Colonic mucosa (tissue), 4 donors: ENCODE data around the gene DXO. TPM values are rescaled to one million over a fixed set of nuclear protein-coding genes. Genes with fewer than 3 reads are reported as not detected.
"Not testable (repeated sequence)": the region's sequence is repeated elsewhere in the genome, so short reads cannot be mapped to it uniquely, and the experiment has no call there.

Source experiments
- DNase-seq: peaks from one replicate; pipeline ENCODE4 v3.0.0-alpha.2; 2020
- H3K27ac ChIP-seq: fragments of 200-600 bp; one replicate; pipeline ENCODE4 v1.8.0; 2021
- H3K27me3 ChIP-seq: fragments of 200-600 bp; one replicate; pipeline ENCODE4 v1.8.0; 2021
- H3K36me3 ChIP-seq: fragments of 200-600 bp; one replicate; pipeline ENCODE4 v1.8.0; 2021
- H3K4me1 ChIP-seq: fragments of 200-600 bp; one replicate; pipeline ENCODE4 v1.8.0; 2021; ENCODE audit warnings: mild to moderate bottlenecking
- H3K4me3 ChIP-seq: fragments of 200-600 bp; one replicate; pipeline ENCODE4 v1.8.0; 2021
- H3K9ac ChIP-seq, 2 donors: one replicate each; pipeline ENCODE4 v1.7.0; 2013; ENCODE audit warnings: control low read depth in 2 of 2, low read depth in 2 of 2, low read length in 2 of 2
- H3K9me3 ChIP-seq: fragments of 200-600 bp; one replicate; pipeline ENCODE4 v1.8.0; 2021
- intact Hi-C: fragments of 100-400 bp; cut with DNase I; formaldehyde crosslinking; loops from one replicate; pipeline ENCODE4 v1.14.1; 2022
- total RNA-seq, 2 donors: library from RNA; stranded (reverse); fragmentation: NEBNext Ultra II Directional in 1 of 2; extraction: Animal tissue kit (Norgen Biotek cat#: 25700) in 1 of 2; gene quantifications; one replicate each; pipeline ENCODE4 v1.2.1, GENCODE V29; 2021
- TF ChIP-seq, protein P1 (sequence below): fragments of 200-600 bp; IDR thresholded peaks from one replicate; pipeline ENCODE4 v1.8.0; 2022; ENCODE audit warnings: antibody characterized with exemption, mild to moderate bottlenecking
- donor health status: healthy.
- donor health status: DM: no; HTN: no; CAD: no.
- donor health status: DM: no; HTN: no; CAD: no.

Gene DXO
- 10 to 100 TPM; 13.0 to 16.1 TPM for total RNA-seq

DNA sequence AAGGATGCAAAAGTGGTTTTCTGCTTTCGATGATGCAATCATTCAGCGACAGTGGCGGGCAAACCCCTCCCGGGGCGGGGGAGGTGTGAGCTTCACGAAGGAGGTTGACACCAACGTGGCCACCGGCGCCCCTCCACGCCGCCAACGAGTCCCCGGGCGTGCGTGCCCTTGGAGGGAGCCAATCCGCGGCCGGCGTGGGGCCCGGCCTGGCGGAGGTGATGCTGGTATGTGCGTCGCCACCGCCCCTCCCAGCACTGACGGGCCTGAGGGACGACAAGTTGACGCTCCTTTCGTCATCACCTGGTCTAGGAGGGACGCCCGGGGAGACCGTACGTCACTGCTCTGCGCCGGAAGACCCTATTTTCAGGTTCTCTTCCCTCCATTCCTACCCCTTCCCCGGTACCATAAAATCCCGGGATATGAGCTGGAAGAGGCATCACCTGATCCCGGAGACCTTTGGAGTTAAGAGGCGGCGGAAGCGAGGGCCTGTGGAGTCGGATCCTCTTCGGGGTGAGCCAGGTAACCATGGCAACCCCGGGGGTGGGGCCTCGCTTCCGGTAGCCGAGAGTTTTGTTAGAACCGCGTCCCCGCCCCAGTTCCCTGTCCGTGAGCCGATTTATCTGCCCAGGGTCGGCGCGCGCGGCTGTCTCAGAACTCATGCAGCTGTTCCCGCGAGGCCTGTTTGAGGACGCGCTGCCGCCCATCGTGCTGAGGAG, at the start of gene DXO:
Gene DXO, minus strand, starts transcription at position 146 of the 716 bp plus-strand sequence. CDS start 463 bp downstream, outside the sequence.
- Histone ChIP-seq H3K27ac (peak within 1 kb of the TSS; percentile 94), H3K9me3 (no peaks in the 10 kb centered on the region), H3K4me1 (peaks cover 4% of the 10 kb centered on the region), H3K4me3 (peak within 1 kb of the TSS; percentile 95), H3K27me3 (no peaks in the 10 kb centered on the region), H3K9ac (peak within 1 kb of the TSS; percentile 72 to 82), H3K36me3 (no peaks in the 10 kb centered on the region)
- TF ChIP-seq, protein P1, sequence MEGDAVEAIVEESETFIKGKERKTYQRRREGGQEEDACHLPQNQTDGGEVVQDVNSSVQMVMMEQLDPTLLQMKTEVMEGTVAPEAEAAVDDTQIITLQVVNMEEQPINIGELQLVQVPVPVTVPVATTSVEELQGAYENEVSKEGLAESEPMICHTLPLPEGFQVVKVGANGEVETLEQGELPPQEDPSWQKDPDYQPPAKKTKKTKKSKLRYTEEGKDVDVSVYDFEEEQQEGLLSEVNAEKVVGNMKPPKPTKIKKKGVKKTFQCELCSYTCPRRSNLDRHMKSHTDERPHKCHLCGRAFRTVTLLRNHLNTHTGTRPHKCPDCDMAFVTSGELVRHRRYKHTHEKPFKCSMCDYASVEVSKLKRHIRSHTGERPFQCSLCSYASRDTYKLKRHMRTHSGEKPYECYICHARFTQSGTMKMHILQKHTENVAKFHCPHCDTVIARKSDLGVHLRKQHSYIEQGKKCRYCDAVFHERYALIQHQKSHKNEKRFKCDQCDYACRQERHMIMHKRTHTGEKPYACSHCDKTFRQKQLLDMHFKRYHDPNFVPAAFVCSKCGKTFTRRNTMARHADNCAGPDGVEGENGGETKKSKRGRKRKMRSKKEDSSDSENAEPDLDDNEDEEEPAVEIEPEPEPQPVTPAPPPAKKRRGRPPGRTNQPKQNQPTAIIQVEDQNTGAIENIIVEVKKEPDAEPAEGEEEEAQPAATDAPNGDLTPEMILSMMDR = no peak
- intact Hi-C loops = no loop called here
- peak; percentile 97 for DNase-seq

DNA sequence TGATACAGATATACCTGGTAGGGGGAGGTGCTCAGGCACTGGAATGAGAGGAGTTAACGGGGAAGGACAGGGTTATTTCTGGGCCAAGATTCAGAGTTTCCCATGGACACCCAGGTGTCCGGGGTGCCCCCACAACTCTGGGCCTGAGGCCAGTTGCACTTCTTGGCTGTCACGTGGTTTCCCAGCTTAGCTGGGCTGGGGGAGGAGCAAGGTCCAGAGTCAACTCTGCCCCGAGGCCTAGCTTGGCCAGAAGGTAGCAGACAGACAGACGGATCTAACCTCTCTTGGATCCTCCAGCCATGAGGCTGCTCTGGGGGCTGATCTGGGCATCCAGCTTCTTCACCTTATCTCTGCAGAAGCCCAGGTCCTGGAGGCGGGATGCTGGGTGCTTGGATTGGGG, 42.6 kb upstream of the DXO start, which contains the start of gene C4B:
Gene C4B, plus strand, starts transcription at position 249 of the 400 bp plus-strand sequence. Its CDS starts 51 bp downstream, at position 300.
- H3K27ac ChIP-seq, H3K9ac ChIP-seq, H3K9me3 ChIP-seq, intact Hi-C loops, H3K27me3 ChIP-seq, H3K36me3 ChIP-seq, H3K4me3 ChIP-seq, DNase-seq, H3K4me1 ChIP-seq: not testable (repeated sequence)

DNA sequence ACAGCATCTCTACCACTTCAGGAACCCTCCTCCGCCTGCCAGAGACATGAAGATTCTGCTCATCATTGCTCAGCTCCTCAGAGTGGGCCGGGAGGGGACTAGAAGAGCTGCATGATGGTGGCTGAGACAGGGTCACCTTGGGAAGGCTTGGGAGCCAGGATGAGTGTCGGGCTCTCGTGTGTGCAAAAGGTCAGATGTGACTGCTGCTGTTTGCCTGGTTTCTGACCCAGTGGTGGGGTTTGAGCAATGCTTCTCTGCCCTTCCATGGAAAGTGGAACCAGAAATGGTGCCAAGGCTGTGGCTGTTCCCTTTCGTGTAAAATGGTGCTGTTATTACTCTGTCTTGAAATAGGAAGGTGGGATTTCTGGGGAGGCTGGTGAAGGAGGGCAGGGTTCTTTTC, 41.8 kb upstream of the DXO start:
- H3K27me3 ChIP-seq, DNase-seq, H3K4me3 ChIP-seq, H3K27ac ChIP-seq, H3K4me1 ChIP-seq, H3K36me3 ChIP-seq, H3K9me3 ChIP-seq, intact Hi-C loops, H3K9ac ChIP-seq: not testable (repeated sequence)

DNA sequence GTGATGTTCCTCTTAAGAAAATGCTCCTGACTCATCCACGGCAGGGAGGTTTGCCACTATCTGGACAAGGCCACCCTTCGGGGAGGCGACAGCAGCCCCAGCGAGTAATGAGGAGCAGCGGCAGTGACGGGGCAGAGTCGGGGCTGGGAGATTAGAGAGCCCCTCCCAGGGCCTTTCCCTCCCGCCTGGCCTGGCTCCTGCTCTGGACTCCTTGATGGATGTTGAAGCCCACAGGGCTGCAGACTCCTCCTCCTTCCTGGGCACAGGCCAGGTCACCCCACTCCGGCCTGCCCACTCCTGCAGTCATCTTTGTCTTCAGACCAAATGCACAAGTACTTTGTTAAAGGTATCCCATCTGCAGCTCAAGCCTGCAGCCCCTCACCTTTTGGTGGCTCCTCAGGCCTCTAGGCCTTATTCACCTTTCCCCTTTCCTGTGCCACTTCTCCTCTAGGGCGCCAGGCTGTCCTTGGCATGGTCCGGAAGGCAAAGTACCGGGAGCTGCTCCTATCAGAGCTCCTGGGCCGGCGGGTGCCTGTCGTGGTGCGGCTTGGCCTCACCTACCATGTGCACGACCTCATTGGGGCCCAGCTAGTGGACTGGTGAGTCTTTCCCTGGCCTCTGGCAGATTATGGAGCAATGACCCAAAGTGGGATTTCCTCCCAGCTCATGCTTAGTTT, 41.1 kb upstream of the DXO start:
- intact Hi-C loops, H3K9ac ChIP-seq, H3K4me3 ChIP-seq, H3K27ac ChIP-seq, H3K36me3 ChIP-seq, H3K9me3 ChIP-seq, DNase-seq, H3K4me1 ChIP-seq, H3K27me3 ChIP-seq: not testable (repeated sequence)

DNA sequence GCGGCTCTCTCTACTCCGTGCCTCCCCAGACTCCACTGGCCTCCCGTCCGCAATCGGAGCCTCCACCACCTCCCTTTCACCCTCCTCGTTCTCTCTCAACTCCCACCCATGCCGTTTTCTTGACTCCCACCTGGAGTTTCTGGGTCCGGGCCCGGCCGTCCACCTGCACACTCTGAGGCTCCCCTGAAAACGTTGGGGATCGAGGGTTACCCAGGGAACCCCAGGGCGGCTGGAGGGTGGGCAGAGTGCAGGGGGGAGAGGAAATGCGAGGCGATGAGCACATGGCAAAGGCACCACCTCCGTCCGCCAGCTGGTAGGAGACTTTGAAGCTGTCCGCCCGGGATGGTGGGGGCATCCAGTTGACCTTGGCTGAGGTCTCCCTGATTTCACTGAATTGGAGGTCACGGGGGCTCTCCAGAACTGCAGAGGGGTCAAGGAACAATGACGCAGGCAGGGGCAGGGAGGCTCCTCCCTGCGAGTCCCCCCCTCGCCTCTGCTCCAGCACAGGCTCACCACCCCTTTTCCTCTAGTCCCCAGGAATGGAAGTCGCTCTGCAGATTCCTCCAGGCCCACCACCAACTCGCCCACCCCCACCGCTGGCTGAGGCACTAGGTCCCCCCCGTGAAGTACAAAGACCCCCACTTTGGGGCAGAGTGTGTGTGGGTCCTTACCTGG, 39.1 kb upstream of the DXO start:
- DNase-seq = peak; percentile 12
- H3K9me3 ChIP-seq, H3K36me3 ChIP-seq, H3K27ac ChIP-seq, H3K27me3 ChIP-seq, intact Hi-C loops, H3K9ac ChIP-seq, H3K4me1 ChIP-seq, H3K4me3 ChIP-seq: not testable (repeated sequence)

DNA sequence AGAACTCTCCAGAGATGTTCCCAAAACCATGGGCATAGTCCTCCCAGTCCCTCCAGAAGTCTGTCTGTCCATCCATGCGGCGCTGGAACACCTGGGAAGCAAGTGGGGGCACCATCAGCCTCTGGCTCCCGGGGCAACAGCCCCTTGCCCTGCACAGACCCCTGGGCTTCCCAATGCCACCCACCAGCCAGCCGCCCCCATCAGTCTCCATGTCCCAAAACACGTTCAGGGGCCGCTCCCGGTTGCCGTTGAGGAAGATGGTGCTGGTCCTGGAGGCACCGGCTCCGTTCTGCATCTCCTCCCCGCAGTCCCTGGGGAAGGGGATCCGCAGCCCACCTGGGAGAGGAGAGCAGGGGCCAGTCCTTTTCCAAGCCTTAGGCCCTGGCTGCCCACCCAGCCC, 37.6 kb upstream of the DXO start:
- H3K27ac ChIP-seq, H3K27me3 ChIP-seq, intact Hi-C loops, H3K4me3 ChIP-seq, H3K9ac ChIP-seq, H3K36me3 ChIP-seq, H3K9me3 ChIP-seq, H3K4me1 ChIP-seq: not testable (repeated sequence)
- peak; percentile 10 for DNase-seq

DNA sequence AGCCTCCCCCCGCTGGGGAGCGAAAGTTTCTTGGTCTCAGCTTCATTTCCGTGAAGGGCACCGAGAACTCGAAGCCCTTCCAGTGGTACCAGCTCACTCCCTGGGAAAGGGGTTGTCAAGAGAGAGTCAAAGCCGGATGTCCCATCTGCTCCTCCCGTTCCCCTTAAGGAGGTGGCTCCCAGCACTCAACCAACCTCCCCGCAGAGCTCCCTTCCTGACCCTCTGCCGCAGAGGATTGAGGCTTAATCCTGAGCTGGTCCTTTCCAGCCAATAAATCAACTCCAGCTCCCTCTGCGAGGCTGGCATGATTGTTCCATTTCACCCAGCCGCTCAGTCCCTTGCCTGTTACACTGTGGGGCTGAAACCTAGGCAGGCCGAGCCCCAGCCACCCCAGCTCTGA, 36.7 kb upstream of the DXO start:
- H3K36me3 ChIP-seq, H3K9ac ChIP-seq, H3K4me1 ChIP-seq, H3K9me3 ChIP-seq, H3K4me3 ChIP-seq, H3K27me3 ChIP-seq, H3K27ac ChIP-seq, intact Hi-C loops: not testable (repeated sequence)
- DNase-seq = peak; percentile 11

DNA sequence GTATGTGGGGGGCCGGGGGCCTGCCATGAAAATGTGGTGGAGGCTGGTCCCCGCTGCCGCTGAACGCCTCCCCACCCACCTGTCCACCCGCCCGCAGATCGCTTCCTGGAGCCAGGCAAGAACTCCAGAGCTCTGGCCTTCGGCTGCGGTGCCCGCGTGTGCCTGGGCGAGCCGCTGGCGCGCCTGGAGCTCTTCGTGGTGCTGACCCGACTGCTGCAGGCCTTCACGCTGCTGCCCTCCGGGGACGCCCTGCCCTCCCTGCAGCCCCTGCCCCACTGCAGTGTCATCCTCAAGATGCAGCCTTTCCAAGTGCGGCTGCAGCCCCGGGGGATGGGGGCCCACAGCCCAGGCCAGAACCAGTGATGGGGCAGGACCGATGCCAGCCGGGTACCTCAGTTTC, 36.1 kb upstream of the DXO start:
- H3K27ac ChIP-seq, H3K4me3 ChIP-seq, H3K9ac ChIP-seq, H3K4me1 ChIP-seq, intact Hi-C loops, H3K36me3 ChIP-seq, DNase-seq, H3K27me3 ChIP-seq, H3K9me3 ChIP-seq: not testable (repeated sequence)

DNA sequence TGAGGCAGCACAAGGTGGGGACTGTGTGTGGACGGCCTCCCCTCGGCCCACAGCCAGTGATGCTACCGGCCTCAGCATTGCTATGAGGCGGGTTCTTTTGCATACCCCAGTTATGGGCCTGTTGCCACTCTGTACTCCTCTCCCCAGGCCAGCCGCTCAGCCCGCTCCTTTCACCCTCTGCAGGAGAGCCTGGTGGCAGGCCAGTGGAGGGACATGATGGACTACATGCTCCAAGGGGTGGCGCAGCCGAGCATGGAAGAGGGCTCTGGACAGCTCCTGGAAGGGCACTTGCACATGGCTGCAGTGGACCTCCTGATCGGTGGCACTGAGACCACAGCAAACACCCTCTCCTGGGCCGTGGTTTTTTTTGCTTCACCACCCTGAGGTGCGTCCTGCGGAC, 35.1 kb upstream of the DXO start:
- H3K27ac ChIP-seq, H3K4me1 ChIP-seq, intact Hi-C loops, H3K27me3 ChIP-seq, H3K9me3 ChIP-seq, H3K4me3 ChIP-seq, H3K36me3 ChIP-seq, H3K9ac ChIP-seq: not testable (repeated sequence)
- DNase-seq = peak; percentile 14

DNA sequence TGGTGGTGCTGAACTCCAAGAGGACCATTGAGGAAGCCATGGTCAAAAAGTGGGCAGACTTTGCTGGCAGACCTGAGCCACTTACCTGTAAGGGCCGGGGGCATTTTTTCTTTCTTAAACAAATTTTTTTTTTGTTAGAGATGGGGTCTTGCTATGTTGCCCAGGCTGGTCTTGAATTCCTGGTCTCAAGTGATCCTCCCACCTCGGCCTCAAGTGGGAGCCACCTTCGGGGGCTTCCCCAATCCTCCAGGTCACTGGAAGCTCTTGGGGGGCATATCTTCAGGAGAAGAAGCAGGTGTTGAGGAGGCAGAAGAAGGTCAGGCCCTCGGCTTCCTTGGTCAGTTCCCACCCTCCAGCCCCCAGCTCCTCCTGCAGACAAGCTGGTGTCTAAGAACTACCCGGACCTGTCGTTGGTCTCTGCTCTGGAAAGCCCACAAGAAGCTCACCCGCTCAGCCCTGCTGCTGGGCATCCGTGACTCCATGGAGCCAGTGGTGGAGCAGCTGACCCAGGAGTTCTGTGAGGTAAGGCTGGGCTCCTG, 34.1 kb upstream of the DXO start:
- intact Hi-C loops, H3K4me1 ChIP-seq, H3K4me3 ChIP-seq, H3K9ac ChIP-seq, H3K27ac ChIP-seq, H3K27me3 ChIP-seq, H3K36me3 ChIP-seq, H3K9me3 ChIP-seq: not testable (repeated sequence)
- peak; percentile 3 for DNase-seq

DNA sequence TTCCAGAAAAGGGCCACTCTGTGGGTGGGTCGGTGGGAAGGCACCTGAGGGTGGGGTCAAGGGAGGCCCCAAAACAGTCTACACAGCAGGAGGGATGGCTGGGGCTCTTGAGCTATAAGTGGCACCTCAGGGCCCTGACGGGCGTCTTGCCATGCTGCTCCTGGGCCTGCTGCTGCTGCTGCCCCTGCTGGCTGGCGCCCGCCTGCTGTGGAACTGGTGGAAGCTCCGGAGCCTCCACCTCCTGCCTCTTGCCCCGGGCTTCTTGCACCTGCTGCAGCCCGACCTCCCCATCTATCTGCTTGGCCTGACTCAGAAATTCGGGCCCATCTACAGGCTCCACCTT, 33.6 kb upstream of the DXO start:
- H3K4me3 ChIP-seq, DNase-seq, intact Hi-C loops, H3K9ac ChIP-seq, H3K27ac ChIP-seq, H3K9me3 ChIP-seq, H3K36me3 ChIP-seq, H3K4me1 ChIP-seq, H3K27me3 ChIP-seq: not testable (repeated sequence)

DNA sequence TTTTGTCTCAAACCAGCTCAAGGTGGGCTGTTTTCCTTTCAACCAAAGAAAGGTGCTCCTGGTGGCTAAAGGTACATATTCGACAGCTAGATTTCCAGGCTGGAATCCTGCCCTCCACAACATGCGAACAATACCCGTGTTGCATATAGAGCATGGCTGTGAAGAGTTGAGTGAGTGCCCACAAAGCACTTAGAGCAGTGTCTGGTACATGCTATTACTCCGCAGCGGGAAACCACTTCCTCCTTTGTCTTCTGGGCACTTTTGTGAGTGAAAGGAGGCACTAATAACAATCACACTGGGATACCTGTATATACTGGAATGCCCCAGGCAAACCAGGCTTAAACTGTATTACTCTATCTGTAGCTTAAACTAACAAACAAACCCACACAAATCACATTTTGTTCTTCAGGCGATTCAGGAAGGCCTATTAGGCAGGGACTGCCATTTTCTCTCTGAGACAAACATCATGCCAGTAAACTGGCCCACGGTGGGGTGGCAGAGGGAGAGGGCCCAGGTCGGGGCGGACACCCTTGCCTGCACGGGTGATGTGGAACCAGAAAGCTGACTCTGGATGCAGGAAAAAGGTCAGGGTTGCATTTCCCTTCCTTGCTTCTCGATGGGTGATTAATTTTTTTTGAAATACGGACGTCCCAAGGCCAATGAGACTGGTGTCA, 33.1 kb upstream of the DXO start:
- intact Hi-C loops, H3K4me1 ChIP-seq, H3K27ac ChIP-seq, H3K27me3 ChIP-seq, H3K36me3 ChIP-seq, H3K9ac ChIP-seq, H3K4me3 ChIP-seq, H3K9me3 ChIP-seq: not testable (repeated sequence)
- DNase-seq = peak; percentile 5
